Mesothelial cell of epicardium (in vitro differentiated cells): Measurements from ENCODE around the gene CST4. TPM values are rescaled to one million over a fixed set of nuclear protein-coding genes. Genes with fewer than 3 reads are reported as not detected.

Experiments used
- DNase-seq, 2 experiments: peaks; one replicate each; pipeline ENCODE4 v3.0.0; 2021; ENCODE audit warnings: low spot score in 2 of 2; ENCODE audit not compliant: unreplicated experiment in 2 of 2
- H3K27ac Mint-ChIP-seq: 2 replicates; pipeline ENCODE4 v1.8.0; 2021; ENCODE audit warnings: mixed read lengths
- H3K27me3 Mint-ChIP-seq: 2 replicates; pipeline ENCODE4 v1.8.0; 2021; ENCODE audit warnings: low read depth, mixed read lengths
- H3K36me3 Mint-ChIP-seq: 2 replicates; pipeline ENCODE4 v1.8.0; 2021; ENCODE audit warnings: mixed read lengths
- H3K4me1 Mint-ChIP-seq: 2 replicates; pipeline ENCODE4 v1.8.0; 2021; ENCODE audit warnings: mixed read lengths
- H3K4me3 Mint-ChIP-seq: 2 replicates; pipeline ENCODE4 v1.8.0; 2021; ENCODE audit warnings: mild to moderate bottlenecking, moderate library complexity, mixed read lengths
- H3K9me3 Mint-ChIP-seq: 2 replicates; pipeline ENCODE4 v1.8.0; 2021; ENCODE audit warnings: mixed read lengths
- CTCF ChIP-seq: fragments of 200-600 bp; sonication (generic); IDR thresholded peaks from one replicate; pipeline ENCODE4 v1.5.0; 2021; ENCODE audit warnings: antibody characterized with exemption; ENCODE audit not compliant: unreplicated experiment
- total RNA-seq: library from RNA; stranded (reverse); gene quantifications from 3 replicates; pipeline ENCODE4 v1.2.1, GENCODE V29; 2021

The CST4 gene
- total RNA-seq, 1 donor from 2014 or later = not detected

- Mint-ChIP-seq H3K27me3 (no peaks in the 10 kb centered on the region), H3K27ac (no peak overlapping the region), H3K9me3 (peaks cover 6% of the 10 kb centered on the region), H3K36me3 (no peaks in the 10 kb centered on the region), H3K4me3 (no peak overlapping the region), H3K4me1 (peaks cover 5% of the 10 kb centered on the region)
- DNase-seq = no peak
- no peak for TF ChIP-seq CTCF
Observed at GRCh38 chr20:23646106-23646873, 42.5 kb downstream of the CST4 start.

GRCh38 chr20:23645575-23645974 lies 43.3 kb downstream of the CST4 start:
- DNase-seq = no peak
- Mint-ChIP-seq H3K36me3 (no peaks in the 10 kb centered on the region), H3K27ac (no peak overlapping the region), H3K27me3 (no peaks in the 10 kb centered on the region), H3K9me3 (peaks cover 6% of the 10 kb centered on the region), H3K4me1 (peaks cover 5% of the 10 kb centered on the region), H3K4me3 (no peak overlapping the region)
- TF ChIP-seq CTCF = no peak

- Mint-ChIP-seq H3K36me3 (no peaks in the 10 kb centered on the region), H3K4me3 (no peak overlapping the region), H3K27me3 (no peaks in the 10 kb centered on the region), H3K9me3 (peaks cover 5% of the 10 kb centered on the region), H3K4me1 (peaks cover 5% of the 10 kb centered on the region), H3K27ac (no peak overlapping the region)
- no peak for TF ChIP-seq CTCF
- DNase-seq = no peak
Observed at GRCh38 chr20:23644164-23644563, 44.7 kb downstream of the CST4 start.

- H3K27me3 Mint-ChIP-seq = no peaks in the 10 kb centered on the region
- H3K27ac Mint-ChIP-seq = no peak overlapping the region
- peaks cover 5% of the 10 kb centered on the region for H3K4me1 Mint-ChIP-seq
- no peak for TF ChIP-seq CTCF
- no peaks in the 10 kb centered on the region for H3K36me3 Mint-ChIP-seq
- H3K9me3 Mint-ChIP-seq = no peaks in the 10 kb centered on the region
- no peak overlapping the region for H3K4me3 Mint-ChIP-seq
- no peak for DNase-seq
Observed at GRCh38 chr20:23643659-23644058, 45.2 kb downstream of the CST4 start.

GRCh38 chr20:23641936-23642751 lies 46.7 kb downstream of the CST4 start:
- H3K27ac Mint-ChIP-seq = no peak overlapping the region
- DNase-seq = no peak
- H3K9me3 Mint-ChIP-seq = no peaks in the 10 kb centered on the region
- TF ChIP-seq CTCF = no peak
- peaks cover 6% of the 10 kb centered on the region for H3K4me1 Mint-ChIP-seq
- no peaks in the 10 kb centered on the region for H3K27me3 Mint-ChIP-seq
- H3K36me3 Mint-ChIP-seq = no peaks in the 10 kb centered on the region
- no peak overlapping the region for H3K4me3 Mint-ChIP-seq
